IMR-90 (cell line): ENCODE measurements around the gene PAFAH1B1. TPM values are rescaled to one million over a fixed set of nuclear protein-coding genes. Genes with fewer than 3 reads are reported as not detected.

Source experiments
- ATAC-seq: fragments of 200-7000 bp; cut with Tn5 transposase; 2 replicates; pipeline ENCODE4 v1.9.1; 2020; ENCODE audit warnings: low read depth, mild to moderate bottlenecking, moderate library complexity
- BruUV-seq: library from RNA; stranded (reverse); fragments of 400-500 nt; replicated peaks from 2 replicates; lab custom pipeline; 2021; lab: Mats Ljungman, UMichigan
- CTCF ChIA-PET: fragments of 300-600 bp; formaldehyde crosslinking; extraction: SDS; loops from one replicate; lab custom pipeline; 2021; ENCODE audit warnings: antibody characterized with exemption; lab: Yijun Ruan, JAX
- POLR2A ChIA-PET: fragments of 300-600 bp; sonication (Branson Sonifier 250); formaldehyde crosslinking; loops from one replicate; lab custom pipeline; 2022; ENCODE audit warnings: antibody characterized with exemption; ENCODE audit not compliant: unreplicated experiment; lab: Charles Lee
- DNase-seq: peaks from one replicate; pipeline ENCODE4 v3.0.0; 2013
- H2AFZ ChIP-seq: replicated peaks from 2 replicates; pipeline ENCODE3; 2013; ENCODE audit warnings: low read length, mild to moderate bottlenecking; ENCODE audit not compliant: poor library complexity
- H2AK5ac ChIP-seq: 2 replicates; pipeline ENCODE4 v1.6.1; 2013; ENCODE audit warnings: low read depth, low read length, inconsistent platforms
- H2AK9ac ChIP-seq: replicated peaks from 2 replicates; pipeline ENCODE3; 2013; ENCODE audit warnings: mild to moderate bottlenecking, low read depth, low read length, moderate library complexity; ENCODE audit not compliant: poor library complexity
- H2BK120ac ChIP-seq: 2 replicates; pipeline ENCODE4 v1.6.1; 2013; ENCODE audit warnings: low read depth, low read length, inconsistent platforms
- H2BK15ac ChIP-seq: 3 replicates; pipeline ENCODE4 v1.6.1; 2013; ENCODE audit warnings: low read depth, low read length, inconsistent platforms
- H2BK20ac ChIP-seq: 2 replicates; pipeline ENCODE4 v1.6.1; 2013; ENCODE audit warnings: low read depth, mild to moderate bottlenecking, inconsistent platforms, low read length, moderate library complexity
- H2BK5ac ChIP-seq: 2 replicates; pipeline ENCODE4 v1.6.1; 2013; ENCODE audit warnings: mild to moderate bottlenecking, low read depth, low read length, inconsistent platforms; ENCODE audit not compliant: poor library complexity, severe bottlenecking
- H3K14ac ChIP-seq: replicated peaks from 2 replicates; pipeline ENCODE4 v1.6.1; 2013; ENCODE audit warnings: low read depth, low read length, inconsistent platforms
- H3K18ac ChIP-seq: 2 replicates; pipeline ENCODE4 v1.6.1; 2013; ENCODE audit warnings: low read depth, low read length, control low read depth
- H3K23ac ChIP-seq: 2 replicates; pipeline ENCODE4 v1.6.1; 2013; ENCODE audit warnings: low read depth, low read length, inconsistent platforms
- H3K27ac ChIP-seq: 2 replicates; pipeline ENCODE4 v1.5.1; 2013; ENCODE audit warnings: mild to moderate bottlenecking, control low read depth, low read length; ENCODE audit not compliant: insufficient read depth
- H3K27me3 ChIP-seq: 2 replicates; pipeline ENCODE4 v1.6.1; 2013; ENCODE audit warnings: low read length; ENCODE audit not compliant: control insufficient read depth, insufficient read depth
- H3K36me3 ChIP-seq: 2 replicates; pipeline ENCODE4 v1.6.1; 2013; ENCODE audit warnings: low read length, mixed read lengths; ENCODE audit not compliant: control insufficient read depth, insufficient read depth
- H3K4ac ChIP-seq: 2 replicates; pipeline ENCODE4 v1.6.1; 2013; ENCODE audit warnings: low read depth, low read length, inconsistent platforms
- H3K4me1 ChIP-seq: 2 replicates; pipeline ENCODE4 v1.6.1; 2013; ENCODE audit warnings: low read length, mixed read lengths; ENCODE audit not compliant: control insufficient read depth, insufficient read depth
- H3K4me2 ChIP-seq: 2 replicates; pipeline ENCODE4 v1.6.1; 2013; ENCODE audit warnings: low read depth, mild to moderate bottlenecking, control low read depth, low read length, moderate library complexity
- H3K4me3 ChIP-seq: 2 replicates; pipeline ENCODE4 v1.5.1; 2013; ENCODE audit warnings: low read depth, mild to moderate bottlenecking, control low read depth, low read length, moderate library complexity; ENCODE audit not compliant: insufficient read depth
- H3K56ac ChIP-seq: 2 replicates; pipeline ENCODE4 v1.6.1; 2013; ENCODE audit warnings: low read length, inconsistent platforms; ENCODE audit not compliant: insufficient read depth; ENCODE audit errors: extremely low read depth
- H3K79me1 ChIP-seq, 2 experiments: 2 replicates each; pipeline ENCODE4 v1.6.1; 2013; ENCODE audit warnings: low read length in 2 of 2, inconsistent platforms in 1 of 2, low read depth in 1 of 2
- H3K9ac ChIP-seq: 2 replicates; pipeline ENCODE4 v1.6.1; 2013; ENCODE audit warnings: low read depth, low read length, control low read depth
- H3K9me1 ChIP-seq: 2 replicates; pipeline ENCODE4 v1.6.1; 2013; ENCODE audit warnings: low read length, inconsistent platforms; ENCODE audit not compliant: insufficient read depth
- H3K9me3 ChIP-seq: 2 replicates; pipeline ENCODE4 v1.6.1; 2013; ENCODE audit warnings: low read length; ENCODE audit not compliant: control insufficient read depth, insufficient read depth
- H4K20me1 ChIP-seq: 2 replicates; pipeline ENCODE4 v1.6.1; 2013; ENCODE audit warnings: low read length, inconsistent platforms; ENCODE audit not compliant: insufficient read depth
- H4K5ac ChIP-seq: 2 replicates; pipeline ENCODE4 v1.6.1; 2013; ENCODE audit warnings: mild to moderate bottlenecking, low read depth, low read length, control low read depth
- H4K8ac ChIP-seq, 2 experiments: 2 replicates each; pipeline ENCODE4 v1.6.1; 2013; ENCODE audit warnings: low read depth in 2 of 2, low read length in 2 of 2, control low read depth in 1 of 2, inconsistent platforms in 1 of 2
- H4K91ac ChIP-seq: 2 replicates; pipeline ENCODE4 v1.6.1; 2013; ENCODE audit warnings: low read depth, low read length, inconsistent platforms; ENCODE audit not compliant: insufficient read depth
- BHLHE40 ChIP-seq: fragments of 150-350 bp; IDR thresholded peaks from 2 replicates; pipeline ENCODE4 v1.6.1; 2016; ENCODE audit warnings: mild to moderate bottlenecking, low read depth, low read length
- CEBPB ChIP-seq: IDR thresholded peaks from 2 replicates; pipeline ENCODE4 v1.6.1; 2012; ENCODE audit warnings: low read depth, low read length, improper control_type of control experiment
- CTCF ChIP-seq: conservative IDR thresholded peaks from 2 replicates; pipeline ENCODE4 v1.5.1; 2012; ENCODE audit warnings: mild to moderate bottlenecking, low read depth, low read length, improper control_type of control experiment
- MAFK ChIP-seq: IDR thresholded peaks from 2 replicates; pipeline ENCODE4 v1.6.1; 2012; ENCODE audit warnings: low read depth, low read length, improper control_type of control experiment
- POLR2A ChIP-seq: IDR thresholded peaks from 2 replicates; pipeline ENCODE4 v1.6.1; 2012; ENCODE audit warnings: mild to moderate bottlenecking, low read depth, low read length
- RAD21 ChIP-seq: IDR thresholded peaks from 2 replicates; pipeline ENCODE4 v1.6.1; 2012; ENCODE audit warnings: low read length, improper control_type of control experiment
- USF2 ChIP-seq: fragments of 150-350 bp; IDR thresholded peaks from 2 replicates; pipeline ENCODE4 v1.6.1; 2017; ENCODE audit warnings: mild to moderate bottlenecking, antibody characterized with exemption, low read length, low read depth
- WGBS, 2 experiments: methylation state at CpG; one replicate each; pipeline versions ENCODE4 v1.1.5 to v1.1.7; 2013; ENCODE audit warnings: missing lambda C conversion rate in 2 of 2; ENCODE audit not compliant: insufficient read length in 1 of 2; ENCODE audit errors: extremely low coverage in 2 of 2; 5-methylcytosine and 5-hydroxymethylcytosine counted together
- dilution Hi-C: fragments of 300-500 bp; cut with HindIII; formaldehyde crosslinking; loops from one replicate; pipeline ENCODE4 v1.14.3; 2018; ENCODE audit warnings: low sequenced_read_pairs; ENCODE audit not compliant: unreplicated experiment
- in situ Hi-C: fragments of 300-500 bp; cut with MboI; formaldehyde crosslinking; loops from 3 replicates; pipeline ENCODE4 v1.14.3; 2019; ENCODE audit warnings: low sequenced_read_pairs, inconsistent platforms, mixed read lengths
- intact Hi-C: fragments of 100-400 bp; cut with micrococcal nuclease; formaldehyde crosslinking; loops from 2 replicates; pipeline ENCODE4 v1.10.0; 2022
- polyA plus RNA-seq, 3 experiments: library from polyadenylated mRNA; depleted of rRNA; stranded (reverse); fragments of >200 nt; gene quantifications; 2 replicates each; pipeline ENCODE4 v1.2.3, GENCODE V29; 2012; ENCODE audit warnings: low replicate concordance in 1 of 3
- total RNA-seq: library from RNA; depleted of rRNA; stranded (reverse); fragments of >200 nt; gene quantifications from 2 replicates; pipeline ENCODE4 v1.2.3, GENCODE V29; 2012

The PAFAH1B1 gene
- total and polyA plus RNA-seq, 2 of the 4 experiments (the other 2 are of a cell fraction) = 64.5 to 127 TPM

GRCh38 chr17:2545393-2545792 is 48.1 kb upstream of the PAFAH1B1 start:
- WGBS, 2 experiments = 96% methylated on average over 5 of the region's 7 CpGs; no CpG with 5 or more reads in 1 of the 2 experiments
- dilution Hi-C loops = no loop called here
- Histone ChIP-seq H2AK5ac (no peak overlapping the region), H3K27me3 (peaks cover 2% of the 10 kb centered on the region), H3K9ac (no peak overlapping the region), H2AK9ac (no peak overlapping the region), H2BK20ac (no peak overlapping the region), H3K79me1 (no peaks in the 10 kb centered on the region), H3K56ac (no peak overlapping the region), H3K4ac (no peak overlapping the region), H3K4me2 (no peak overlapping the region), H4K20me1 (no peaks in the 10 kb centered on the region), H3K27ac (no peak overlapping the region), H3K4me3 (no peak overlapping the region), H4K5ac (no peak overlapping the region), H3K23ac (no peak overlapping the region), H2BK120ac (no peak overlapping the region), H4K91ac (no peak overlapping the region), H2BK5ac (no peak overlapping the region), H2BK15ac (no peak overlapping the region), H4K8ac (no peak overlapping the region), H2AFZ (no peak overlapping the region), H3K4me1 (no peaks in the 10 kb centered on the region), H3K9me1 (no peaks in the 10 kb centered on the region), H3K14ac (no peak overlapping the region), H3K36me3 (no peaks in the 10 kb centered on the region), H3K18ac (no peak overlapping the region), H3K9me3 (no peaks in the 10 kb centered on the region)
- intact Hi-C loops = no loop called here
- no peak for ATAC-seq
- TF ChIP-seq POLR2A = no peak
- TF ChIP-seq RAD21 = no peak
- no peak for TF ChIP-seq CTCF
- TF ChIP-seq CEBPB = no peak
- no peak for TF ChIP-seq BHLHE40
- no peak for TF ChIP-seq USF2
- TF ChIP-seq MAFK = no peak
- no peak for DNase-seq
- no TSS peak for BruUV-seq
- ChIA-PET POLR2A (no interaction called here), CTCF (no interaction called here)
- in situ Hi-C loops = no loop called here
